Neural cell (in vitro differentiated cells): Measurements from ENCODE around the gene ZNF17. TPM values are rescaled to one million over a fixed set of nuclear protein-coding genes. Genes with fewer than 3 reads are reported as not detected.

Source experiments
- H2AFZ ChIP-seq: fragments of 200-600, 300-800 bp; sonication (generic), shearing (Covaris generic); 2 replicates; pipeline ENCODE4 v1.6.0; 2014; ENCODE audit warnings: low read depth, mild to moderate bottlenecking, antibody characterized with exemption, low read length, moderate library complexity
- H3F3A ChIP-seq: fragments of 200-600 bp; shearing (Covaris generic); 2 replicates; pipeline ENCODE4 v1.6.1; 2016; ENCODE audit warnings: mild to moderate bottlenecking, moderate library complexity, mixed read lengths, antibody characterized with exemption, low read length; ENCODE audit not compliant: insufficient read depth, poor library complexity, severe bottlenecking
- H3K27ac ChIP-seq: fragments of 200-600, 300-800 bp; sonication (generic), shearing (Covaris generic); 2 replicates; pipeline ENCODE4 v1.5.1; 2014; ENCODE audit warnings: mild to moderate bottlenecking, low read length, moderate library complexity
- H3K27me3 ChIP-seq: fragments of 300-800, 200-600 bp; sonication (generic), shearing (Covaris generic); 2 replicates; pipeline ENCODE4 v1.6.0; 2014; ENCODE audit warnings: mild to moderate bottlenecking, low read depth, low read length, moderate library complexity; ENCODE audit not compliant: insufficient read depth
- H3K36me3 ChIP-seq: fragments of 300-800, 200-600 bp; sonication (generic), shearing (Covaris generic); 2 replicates; pipeline ENCODE4 v1.5.1; 2014; ENCODE audit warnings: mild to moderate bottlenecking, antibody characterized with exemption, low read length, moderate library complexity; ENCODE audit not compliant: insufficient read depth
- H3K4me2 ChIP-seq: fragments of 300-800, 200-600 bp; sonication (generic), shearing (Covaris generic); 2 replicates; pipeline ENCODE4 v1.6.0; 2014; ENCODE audit warnings: mild to moderate bottlenecking, low read length
- H3K4me3 ChIP-seq: fragments of 300-800, 200-600 bp; sonication (generic), shearing (Covaris generic); 2 replicates; pipeline ENCODE4 v1.5.1; 2014; ENCODE audit warnings: mild to moderate bottlenecking, low read length, moderate library complexity
- H3K79me2 ChIP-seq: fragments of 200-600 bp; shearing (Covaris generic); replicated peaks from 2 replicates; pipeline ENCODE4 v1.6.0; 2014; ENCODE audit warnings: mild to moderate bottlenecking, low read length, moderate library complexity; ENCODE audit not compliant: insufficient read depth
- H3K9ac ChIP-seq: fragments of 300-800, 200-600 bp; sonication (generic), shearing (Covaris generic); 2 replicates; pipeline ENCODE4 v1.6.1; 2016; ENCODE audit warnings: mild to moderate bottlenecking, low read length, mixed read lengths
- H3K9me2 ChIP-seq: fragments of 200-600 bp; shearing (Covaris generic); 2 replicates; pipeline ENCODE4 v1.6.1; 2016; ENCODE audit warnings: mild to moderate bottlenecking, low read length, mixed read lengths; ENCODE audit not compliant: insufficient read depth
- H3K9me3 ChIP-seq: fragments of 200-600, 300-800 bp; sonication (generic), shearing (Covaris generic); 2 replicates; pipeline ENCODE4 v1.6.1; 2016; ENCODE audit warnings: mild to moderate bottlenecking, mixed run types, low read length, moderate library complexity, mixed read lengths
- H4K20me1 ChIP-seq: fragments of 200-600 bp; shearing (Covaris generic); 2 replicates; pipeline ENCODE4 v1.6.1; 2016; ENCODE audit warnings: mild to moderate bottlenecking, mixed run types; ENCODE audit not compliant: insufficient read depth
- EP300 ChIP-seq: fragments of 450-650 bp; conservative IDR thresholded peaks from 2 replicates; pipeline ENCODE4 v1.6.1; 2014; ENCODE audit warnings: antibody characterized with exemption, mild to moderate bottlenecking, moderate library complexity; ENCODE audit not compliant: poor library complexity, severe bottlenecking
- EZH2 ChIP-seq: fragments of 200-600, 300-800 bp; shearing (Covaris generic), sonication (generic); IDR thresholded peaks from 2 replicates; pipeline ENCODE4 v1.6.1; 2014; ENCODE audit warnings: antibody characterized with exemption, low read length, borderline replicate concordance, mild to moderate bottlenecking; ENCODE audit not compliant: insufficient read depth, poor library complexity, severe bottlenecking
- MXI1 ChIP-seq: fragments of 450-650 bp; conservative IDR thresholded peaks from 2 replicates; pipeline ENCODE4 v1.6.1; 2014; ENCODE audit warnings: antibody characterized with exemption, mild to moderate bottlenecking; ENCODE audit not compliant: poor library complexity, severe bottlenecking
- POLR2AphosphoS5 ChIP-seq: IDR thresholded peaks from 2 replicates; pipeline ENCODE4 v1.6.1; 2012
- RAD21 ChIP-seq: fragments of 450-650 bp; conservative IDR thresholded peaks from 2 replicates; pipeline ENCODE4 v1.6.1; 2014; ENCODE audit warnings: antibody characterized with exemption, mild to moderate bottlenecking, moderate library complexity
- SMC3 ChIP-seq: fragments of 450-650 bp; conservative IDR thresholded peaks from 2 replicates; pipeline ENCODE4 v1.6.1; 2014; ENCODE audit warnings: antibody characterized with exemption, mild to moderate bottlenecking, moderate library complexity; ENCODE audit not compliant: poor library complexity
- TAF1 ChIP-seq: IDR thresholded peaks from 2 replicates; pipeline ENCODE4 v1.6.1; 2012; ENCODE audit warnings: low read depth
- polyA plus RNA-seq: library from polyadenylated mRNA; depleted of rRNA; stranded (reverse); fragments of >200 nt; gene quantifications from 2 replicates; pipeline ENCODE4 v1.2.3, GENCODE V29; 2014
- TF ChIP-seq, protein P1 (sequence below): IDR thresholded peaks from 2 replicates; pipeline ENCODE4 v1.6.1; 2012; ENCODE audit warnings: borderline replicate concordance
- TF ChIP-seq, protein P2 (sequence below): fragments of 450-650 bp; IDR thresholded peaks from 2 replicates; pipeline ENCODE4 v1.5.1; 2014; ENCODE audit warnings: antibody characterized with exemption, mild to moderate bottlenecking, moderate library complexity; ENCODE audit not compliant: poor library complexity, severe bottlenecking

The ZNF17 gene
- polyA plus RNA-seq, 1 donor from 2014 or later = 26.3 TPM

DNA sequence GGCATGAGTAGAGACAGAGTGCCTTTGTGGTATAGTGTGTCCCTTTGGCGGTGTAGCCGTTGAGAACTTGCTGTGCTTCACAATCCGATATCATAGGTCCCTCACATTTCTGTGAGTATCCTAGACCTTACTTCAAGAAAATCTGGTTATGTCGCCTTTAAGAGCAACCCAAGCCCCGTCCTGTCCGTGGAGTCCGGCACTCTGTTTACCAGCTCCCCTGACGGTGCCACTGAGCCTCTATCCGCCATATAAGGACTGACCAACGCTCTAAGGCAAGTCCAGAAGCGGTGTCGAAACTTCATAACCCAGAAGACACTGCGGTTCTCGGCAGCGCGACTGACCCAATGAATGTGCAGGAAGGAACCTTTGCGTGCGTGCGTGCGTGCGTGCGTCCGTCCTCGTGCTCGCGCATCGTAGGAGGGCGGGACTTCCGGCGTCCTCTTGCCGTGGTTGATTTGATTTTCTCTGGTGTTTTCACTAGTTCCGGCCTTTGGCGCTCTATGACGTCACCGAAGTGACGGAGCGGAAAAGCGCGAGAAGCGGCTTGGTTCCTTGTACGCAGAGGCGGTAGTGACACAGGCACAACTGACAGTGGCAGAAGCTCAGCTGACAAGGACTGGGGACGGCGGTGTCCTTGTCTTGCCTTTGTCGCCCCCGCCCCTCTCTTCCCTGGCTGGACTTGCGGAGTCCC is 47.8 kb upstream of the ZNF17 start, which contains the start of the genes TRAPPC2B and ZNF547:
TSS of gene TRAPPC2B (plus strand) at position 555 of the 691 bp plus-strand sequence. CDS start 1,283 bp downstream, outside the sequence.
TSS of gene ZNF547 (plus strand) at position 555 of the 691 bp plus-strand sequence. CDS start 5,005 bp downstream, outside the sequence.
- H3K9me2 ChIP-seq = no peaks in the 10 kb centered on the region
- no peaks in the 10 kb centered on the region for H3K36me3 ChIP-seq
- no peaks in the 10 kb centered on the region for H3F3A ChIP-seq
- H3K4me3 ChIP-seq = peak within 1 kb of the TSS; percentile 95
- no peaks in the 10 kb centered on the region for H3K27me3 ChIP-seq
- TF ChIP-seq, protein P1, sequence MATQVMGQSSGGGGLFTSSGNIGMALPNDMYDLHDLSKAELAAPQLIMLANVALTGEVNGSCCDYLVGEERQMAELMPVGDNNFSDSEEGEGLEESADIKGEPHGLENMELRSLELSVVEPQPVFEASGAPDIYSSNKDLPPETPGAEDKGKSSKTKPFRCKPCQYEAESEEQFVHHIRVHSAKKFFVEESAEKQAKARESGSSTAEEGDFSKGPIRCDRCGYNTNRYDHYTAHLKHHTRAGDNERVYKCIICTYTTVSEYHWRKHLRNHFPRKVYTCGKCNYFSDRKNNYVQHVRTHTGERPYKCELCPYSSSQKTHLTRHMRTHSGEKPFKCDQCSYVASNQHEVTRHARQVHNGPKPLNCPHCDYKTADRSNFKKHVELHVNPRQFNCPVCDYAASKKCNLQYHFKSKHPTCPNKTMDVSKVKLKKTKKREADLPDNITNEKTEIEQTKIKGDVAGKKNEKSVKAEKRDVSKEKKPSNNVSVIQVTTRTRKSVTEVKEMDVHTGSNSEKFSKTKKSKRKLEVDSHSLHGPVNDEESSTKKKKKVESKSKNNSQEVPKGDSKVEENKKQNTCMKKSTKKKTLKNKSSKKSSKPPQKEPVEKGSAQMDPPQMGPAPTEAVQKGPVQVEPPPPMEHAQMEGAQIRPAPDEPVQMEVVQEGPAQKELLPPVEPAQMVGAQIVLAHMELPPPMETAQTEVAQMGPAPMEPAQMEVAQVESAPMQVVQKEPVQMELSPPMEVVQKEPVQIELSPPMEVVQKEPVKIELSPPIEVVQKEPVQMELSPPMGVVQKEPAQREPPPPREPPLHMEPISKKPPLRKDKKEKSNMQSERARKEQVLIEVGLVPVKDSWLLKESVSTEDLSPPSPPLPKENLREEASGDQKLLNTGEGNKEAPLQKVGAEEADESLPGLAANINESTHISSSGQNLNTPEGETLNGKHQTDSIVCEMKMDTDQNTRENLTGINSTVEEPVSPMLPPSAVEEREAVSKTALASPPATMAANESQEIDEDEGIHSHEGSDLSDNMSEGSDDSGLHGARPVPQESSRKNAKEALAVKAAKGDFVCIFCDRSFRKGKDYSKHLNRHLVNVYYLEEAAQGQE = peak; percentile 75
- TF ChIP-seq RAD21 (peak; percentile 15), EZH2 (no peak), SMC3 (peak; percentile 45), POLR2AphosphoS5 (peak; percentile 95), MXI1 (peak; percentile 71), EP300 (peak; percentile 84), TAF1 (peak; percentile 59)
- TF ChIP-seq, protein P2, sequence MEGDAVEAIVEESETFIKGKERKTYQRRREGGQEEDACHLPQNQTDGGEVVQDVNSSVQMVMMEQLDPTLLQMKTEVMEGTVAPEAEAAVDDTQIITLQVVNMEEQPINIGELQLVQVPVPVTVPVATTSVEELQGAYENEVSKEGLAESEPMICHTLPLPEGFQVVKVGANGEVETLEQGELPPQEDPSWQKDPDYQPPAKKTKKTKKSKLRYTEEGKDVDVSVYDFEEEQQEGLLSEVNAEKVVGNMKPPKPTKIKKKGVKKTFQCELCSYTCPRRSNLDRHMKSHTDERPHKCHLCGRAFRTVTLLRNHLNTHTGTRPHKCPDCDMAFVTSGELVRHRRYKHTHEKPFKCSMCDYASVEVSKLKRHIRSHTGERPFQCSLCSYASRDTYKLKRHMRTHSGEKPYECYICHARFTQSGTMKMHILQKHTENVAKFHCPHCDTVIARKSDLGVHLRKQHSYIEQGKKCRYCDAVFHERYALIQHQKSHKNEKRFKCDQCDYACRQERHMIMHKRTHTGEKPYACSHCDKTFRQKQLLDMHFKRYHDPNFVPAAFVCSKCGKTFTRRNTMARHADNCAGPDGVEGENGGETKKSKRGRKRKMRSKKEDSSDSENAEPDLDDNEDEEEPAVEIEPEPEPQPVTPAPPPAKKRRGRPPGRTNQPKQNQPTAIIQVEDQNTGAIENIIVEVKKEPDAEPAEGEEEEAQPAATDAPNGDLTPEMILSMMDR = no peak
- no peaks in the 10 kb centered on the region for H3K9me3 ChIP-seq
- H4K20me1 ChIP-seq = no peaks in the 10 kb centered on the region
- H3K4me2 ChIP-seq = peak within 1 kb of the TSS; percentile 99
- peak within 1 kb of the TSS; percentile 98 for H3K9ac ChIP-seq
- H3K27ac ChIP-seq = peak within 1 kb of the TSS; percentile 98
- H3K79me2 ChIP-seq = peaks cover 17% of the 10 kb centered on the region
- peak within 1 kb of the TSS; percentile 66 for H2AFZ ChIP-seq

- peak overlapping the region; percentile 98 for H3K9ac ChIP-seq
- H3K27me3 ChIP-seq = no peaks in the 10 kb centered on the region
- no peaks in the 10 kb centered on the region for H4K20me1 ChIP-seq
- H3K9me2 ChIP-seq = no peaks in the 10 kb centered on the region
- no peaks in the 10 kb centered on the region for H3K36me3 ChIP-seq
- peak overlapping the region; percentile 40 for H2AFZ ChIP-seq
- H3K9me3 ChIP-seq = no peaks in the 10 kb centered on the region
- peak overlapping the region; percentile 98 for H3K27ac ChIP-seq
- H3F3A ChIP-seq = no peaks in the 10 kb centered on the region
- peak overlapping the region; percentile 95 for H3K4me3 ChIP-seq
- peak overlapping the region; percentile 99 for H3K4me2 ChIP-seq
- TF ChIP-seq, protein P1 = peak; percentile 63
- no peak for TF ChIP-seq TAF1
- peaks cover 17% of the 10 kb centered on the region for H3K79me2 ChIP-seq
These were observed 47.2 kb upstream of the ZNF17 start for GRCh38 chr19:57363688-57364181.
